ENCODE results near the gene KIF1A. TPM values are rescaled to one million over a fixed set of nuclear protein-coding genes. Genes with fewer than 3 reads are reported as not detected.

The KIF1A gene
- total RNA-seq, 1 donor from 2014 or later: 29.9 TPM

GRCh38 chr2:240786355-240786841 is 33.6 kb downstream of the KIF1A start:
- no peak overlapping the region for H3K27ac Mint-ChIP-seq
- no peaks in the 10 kb centered on the region for H3K9me3 ChIP-seq (ENCODE audit: low read depth)
- H3K27me3 ChIP-seq: no peaks in the 10 kb centered on the region
- H3F3A ChIP-seq (ENCODE audit: low read depth): no peaks in the 10 kb centered on the region
- no peak overlapping the region for H2AFZ ChIP-seq (replicated peaks)
- DNase-seq (ENCODE audit: low spot score): no peak
- no peak overlapping the region for H3K4me3 Mint-ChIP-seq
- H3K9ac ChIP-seq: no peak overlapping the region
- H3K36me3 ChIP-seq: no peaks in the 10 kb centered on the region
- peaks cover 7% of the 10 kb centered on the region for H3K27me3 Mint-ChIP-seq (ENCODE audit: insufficient read depth, low read depth)
- H3K9me3 Mint-ChIP-seq: no peaks in the 10 kb centered on the region
- H3K4me3 ChIP-seq: no peak overlapping the region
- no peaks in the 10 kb centered on the region for H3K4me1 Mint-ChIP-seq
- no peaks in the 10 kb centered on the region for H3K4me1 ChIP-seq
- H4K20me1 ChIP-seq (ENCODE audit: low read depth): no peaks in the 10 kb centered on the region
- H3K27ac ChIP-seq: no peak overlapping the region
- no peak overlapping the region for H3K4me2 ChIP-seq
- TF ChIP-seq, protein P1, sequence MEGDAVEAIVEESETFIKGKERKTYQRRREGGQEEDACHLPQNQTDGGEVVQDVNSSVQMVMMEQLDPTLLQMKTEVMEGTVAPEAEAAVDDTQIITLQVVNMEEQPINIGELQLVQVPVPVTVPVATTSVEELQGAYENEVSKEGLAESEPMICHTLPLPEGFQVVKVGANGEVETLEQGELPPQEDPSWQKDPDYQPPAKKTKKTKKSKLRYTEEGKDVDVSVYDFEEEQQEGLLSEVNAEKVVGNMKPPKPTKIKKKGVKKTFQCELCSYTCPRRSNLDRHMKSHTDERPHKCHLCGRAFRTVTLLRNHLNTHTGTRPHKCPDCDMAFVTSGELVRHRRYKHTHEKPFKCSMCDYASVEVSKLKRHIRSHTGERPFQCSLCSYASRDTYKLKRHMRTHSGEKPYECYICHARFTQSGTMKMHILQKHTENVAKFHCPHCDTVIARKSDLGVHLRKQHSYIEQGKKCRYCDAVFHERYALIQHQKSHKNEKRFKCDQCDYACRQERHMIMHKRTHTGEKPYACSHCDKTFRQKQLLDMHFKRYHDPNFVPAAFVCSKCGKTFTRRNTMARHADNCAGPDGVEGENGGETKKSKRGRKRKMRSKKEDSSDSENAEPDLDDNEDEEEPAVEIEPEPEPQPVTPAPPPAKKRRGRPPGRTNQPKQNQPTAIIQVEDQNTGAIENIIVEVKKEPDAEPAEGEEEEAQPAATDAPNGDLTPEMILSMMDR (IDR thresholded peaks at IDR 0.05): no peak
- H3K36me3 Mint-ChIP-seq: no peaks in the 10 kb centered on the region
- no peaks in the 10 kb centered on the region for H3K79me2 ChIP-seq (ENCODE audit: low read depth)

DNA sequence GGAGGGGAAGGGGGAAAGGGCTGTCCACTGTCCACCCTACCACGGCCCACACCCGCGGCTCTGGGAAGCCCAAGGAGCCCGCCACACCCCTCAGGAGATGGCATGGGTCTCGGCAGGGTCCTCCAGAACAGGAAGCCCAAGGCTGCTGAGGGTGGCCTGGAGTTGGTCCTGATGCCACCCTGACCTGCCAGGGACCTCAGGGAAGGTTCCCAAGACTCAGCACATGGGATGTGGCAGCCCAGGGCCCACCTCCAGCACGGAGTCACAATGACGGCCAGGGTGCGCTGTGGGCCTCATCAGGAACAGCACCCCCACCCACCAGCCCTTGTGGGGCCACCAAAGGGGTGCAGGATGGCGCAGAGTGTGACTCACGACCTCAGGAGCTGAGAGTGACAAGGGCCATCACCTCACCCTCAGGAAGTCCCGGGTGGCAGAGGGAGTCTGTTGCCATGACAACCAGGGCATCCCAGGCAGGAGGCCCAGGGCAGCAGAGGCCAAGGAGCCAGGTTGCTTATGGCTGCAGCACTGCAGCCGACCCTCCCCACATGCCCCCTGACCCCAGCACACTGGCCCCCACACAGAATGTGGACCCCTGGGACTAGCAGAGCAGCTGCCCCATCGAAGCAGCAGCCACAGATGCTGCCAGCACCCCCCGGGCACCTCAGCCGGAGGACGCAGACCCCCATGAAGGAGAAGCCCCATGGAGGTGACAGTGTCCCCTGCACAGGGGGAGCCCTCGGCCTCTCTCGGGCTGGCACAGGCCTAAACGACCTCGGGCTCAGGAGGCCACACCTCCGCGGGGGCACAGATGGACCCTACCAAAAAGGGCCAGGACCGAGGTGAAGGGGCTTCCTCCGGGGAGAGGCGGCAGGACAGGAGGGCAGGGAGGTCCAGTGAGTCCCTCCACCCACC is 34.3 kb downstream of the KIF1A start:
- Histone ChIP-seq H3K36me3 (no peaks in the 10 kb centered on the region), H3K9ac (no peak overlapping the region), H3K4me2 (no peak overlapping the region), H3K79me2 (ENCODE audit: low read depth) (no peaks in the 10 kb centered on the region), H3F3A (ENCODE audit: low read depth) (no peaks in the 10 kb centered on the region), H4K20me1 (ENCODE audit: low read depth) (no peaks in the 10 kb centered on the region), H3K27ac (no peak overlapping the region), H3K4me3 (no peak overlapping the region), H3K4me1 (no peaks in the 10 kb centered on the region), H3K9me3 (ENCODE audit: low read depth) (no peaks in the 10 kb centered on the region), H3K27me3 (no peaks in the 10 kb centered on the region), H2AFZ (replicated peaks) (no peak overlapping the region)
- DNase-seq (ENCODE audit: low spot score): no peak
- H3K4me1 Mint-ChIP-seq: no peaks in the 10 kb centered on the region
- no peak overlapping the region for H3K27ac Mint-ChIP-seq
- peaks cover 7% of the 10 kb centered on the region for H3K27me3 Mint-ChIP-seq (ENCODE audit: insufficient read depth, low read depth)
- no peak overlapping the region for H3K4me3 Mint-ChIP-seq
- TF ChIP-seq, protein P1 (IDR thresholded peaks at IDR 0.05): no peak
- TF ChIP-seq EZH2 (IDR thresholded peaks at IDR 0.05) (no peak), EZH2phosphoT487 (IDR thresholded peaks at IDR 0.05) (no peak)
- no peaks in the 10 kb centered on the region for H3K36me3 Mint-ChIP-seq
- H3K9me3 Mint-ChIP-seq: no peaks in the 10 kb centered on the region

DNA sequence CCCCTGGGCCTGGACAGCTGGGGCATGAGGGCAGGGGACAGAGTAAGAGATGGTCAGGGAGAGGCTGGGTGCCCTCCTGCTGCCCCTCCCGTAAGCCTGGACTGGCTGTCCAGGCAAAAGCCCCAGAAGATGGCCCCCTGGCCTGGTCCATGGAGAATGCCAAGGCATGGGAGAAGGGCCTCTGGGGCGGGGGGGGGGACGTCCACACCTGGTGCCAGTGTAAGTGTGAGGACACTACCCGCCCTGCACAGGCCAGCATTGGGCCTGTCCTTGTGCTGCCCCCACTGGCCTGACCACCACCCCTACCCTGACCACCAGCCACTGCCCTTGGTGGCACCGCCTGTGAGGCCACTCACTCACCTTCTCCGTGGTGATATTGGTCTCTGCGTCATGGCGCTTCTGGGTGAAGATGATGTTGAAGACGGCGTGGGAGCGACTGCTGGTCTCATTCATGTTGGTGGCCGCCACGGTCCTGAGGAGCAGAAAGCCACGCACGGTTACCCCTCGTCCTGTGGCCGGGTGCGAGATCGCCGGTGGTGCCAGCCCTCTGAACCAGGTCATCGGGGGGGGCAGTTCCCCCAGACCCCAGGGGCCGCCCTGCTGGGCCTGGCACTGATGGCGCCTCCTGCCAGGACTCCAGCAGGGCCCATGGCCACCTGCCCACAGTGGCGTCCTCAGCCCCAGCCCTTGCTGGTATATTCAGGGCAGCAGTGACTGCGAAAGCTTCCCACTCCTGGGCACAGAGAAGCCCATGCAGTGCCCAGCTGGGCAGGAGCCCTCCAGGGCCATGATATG is 35.2 kb downstream of the KIF1A start:
- Histone ChIP-seq H3F3A (ENCODE audit: low read depth) (no peaks in the 10 kb centered on the region), H3K9ac (no peak overlapping the region), H3K9me3 (ENCODE audit: low read depth) (no peaks in the 10 kb centered on the region), H3K4me2 (no peak overlapping the region), H3K79me2 (ENCODE audit: low read depth) (no peaks in the 10 kb centered on the region), H3K4me1 (no peaks in the 10 kb centered on the region), H3K4me3 (no peak overlapping the region), H3K27me3 (no peaks in the 10 kb centered on the region), H3K27ac (no peak overlapping the region), H4K20me1 (ENCODE audit: low read depth) (no peaks in the 10 kb centered on the region), H2AFZ (replicated peaks) (no peak overlapping the region), H3K36me3 (no peaks in the 10 kb centered on the region)
- DNase-seq (ENCODE audit: low spot score): no peak
- Mint-ChIP-seq H3K27me3 (ENCODE audit: insufficient read depth, low read depth) (peaks cover 5% of the 10 kb centered on the region), H3K4me3 (no peak overlapping the region), H3K36me3 (no peaks in the 10 kb centered on the region), H3K9me3 (no peaks in the 10 kb centered on the region), H3K4me1 (no peaks in the 10 kb centered on the region), H3K27ac (no peak overlapping the region)
- TF ChIP-seq EZH2phosphoT487 (IDR thresholded peaks at IDR 0.05) (no peak), EZH2 (IDR thresholded peaks at IDR 0.05) (no peak)
- TF ChIP-seq, protein P1 (IDR thresholded peaks at IDR 0.05): no peak
